Stimulated activated CD8-positive, alpha-beta memory T cell treated with anti-CD3 and anti-CD28 coated beads, Interleukin-4, amount 100 ng/mL, for 48 hours (primary cell): ENCODE data around the gene GJE1.

Source experiments
- DNase-seq: peaks from one replicate; pipeline ENCODE4 v3.0.0-alpha.2; 2020

GJE1 gene

DNA sequence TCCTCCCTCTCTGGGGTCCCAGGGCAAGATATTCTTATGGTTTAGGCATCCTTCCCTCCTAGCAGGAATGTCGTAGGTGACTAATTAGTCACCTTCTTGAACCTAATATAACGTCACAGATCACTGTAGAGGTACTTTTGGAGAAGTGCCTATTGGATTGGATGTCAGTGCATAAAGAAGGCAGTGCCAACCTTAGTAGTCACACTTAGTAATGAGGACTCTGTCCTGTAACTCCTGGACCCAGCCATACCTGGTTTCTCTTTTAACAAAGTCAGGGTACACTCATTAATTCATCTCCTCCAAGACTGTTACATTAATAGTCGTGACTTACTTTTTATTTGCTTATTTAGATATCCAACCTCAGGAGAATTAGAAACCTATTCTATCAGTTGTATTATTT, 34.3 kb downstream of the GJE1 start:
- DNase-seq, result no peak

DNA sequence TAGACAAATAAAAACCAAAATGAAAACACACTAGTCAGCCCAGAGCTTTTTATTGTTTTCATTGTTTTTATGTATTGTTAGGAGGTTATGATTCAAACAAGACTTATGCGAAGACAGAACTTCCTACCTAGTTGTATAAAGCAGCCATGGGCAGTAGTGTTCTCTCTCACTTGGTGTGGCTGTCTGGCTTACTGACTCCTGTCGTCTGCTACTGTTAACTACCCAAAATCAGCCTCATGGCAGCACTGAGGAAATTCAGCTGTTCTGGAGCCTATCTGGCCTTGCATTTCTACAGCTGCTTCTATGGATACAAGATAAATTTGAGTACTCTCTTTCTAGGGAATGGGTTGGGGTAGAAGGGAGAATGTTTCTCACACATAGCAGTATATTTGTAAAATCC, 34.8 kb downstream of the GJE1 start:
- no peak for DNase-seq

DNA sequence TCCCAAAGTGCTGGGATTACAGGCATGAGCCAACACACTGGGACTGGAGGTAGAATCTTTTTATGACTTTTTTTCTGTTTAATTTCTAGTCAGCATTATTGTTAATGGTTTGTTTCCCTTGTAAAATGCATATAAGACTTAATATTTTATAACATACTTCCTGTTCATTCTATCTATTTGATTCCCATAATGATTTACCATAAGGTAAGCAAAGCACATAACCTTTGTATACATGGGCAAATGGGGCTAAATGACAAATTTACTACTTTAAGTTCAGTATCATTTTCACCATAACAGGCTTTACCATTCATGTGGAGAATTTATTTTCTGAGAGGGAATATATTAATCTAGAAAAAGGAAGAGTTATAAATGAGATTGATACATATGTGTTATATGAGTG, 38.6 kb downstream of the GJE1 start:
- no peak for DNase-seq

DNA sequence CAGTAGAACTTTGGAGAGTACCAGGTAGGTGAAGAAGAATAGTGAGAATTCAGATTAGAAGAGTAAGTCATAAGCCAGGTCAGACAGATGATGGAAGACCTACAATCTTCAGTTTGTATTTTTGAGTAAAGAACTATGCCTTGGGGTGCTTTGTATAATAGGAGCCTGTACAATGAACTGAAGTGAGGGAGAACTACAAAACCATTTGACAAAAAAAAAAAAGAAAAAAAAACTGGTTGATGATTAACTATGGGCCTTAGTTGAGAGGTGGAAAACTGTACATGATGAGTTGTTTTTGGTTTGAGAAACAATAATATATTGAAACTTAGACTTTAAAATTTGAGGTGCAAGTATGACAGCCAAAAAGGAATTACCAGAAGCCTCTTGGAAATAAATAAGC, 40.0 kb downstream of the GJE1 start:
- DNase-seq, result no peak

DNA sequence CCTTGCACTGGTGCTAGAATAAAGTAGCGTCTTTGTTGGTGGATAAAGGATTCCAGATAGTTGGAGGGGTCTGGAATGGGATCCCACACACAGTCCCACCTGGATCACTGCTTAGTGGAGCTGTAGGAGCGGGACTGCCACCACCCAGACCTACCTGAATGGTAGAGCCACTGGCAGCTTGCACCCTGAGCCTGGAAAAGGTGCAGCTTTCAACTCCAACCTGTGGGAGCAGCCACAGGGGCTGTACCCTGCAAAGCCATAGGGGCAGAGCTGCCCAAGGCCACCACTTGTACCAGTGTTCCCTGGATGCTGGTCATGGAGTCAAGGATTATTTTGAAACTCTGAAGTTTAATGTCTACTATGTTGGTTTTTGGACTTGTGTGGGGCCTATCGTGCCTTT, 41.3 kb downstream of the GJE1 start:
- no peak for DNase-seq

DNA sequence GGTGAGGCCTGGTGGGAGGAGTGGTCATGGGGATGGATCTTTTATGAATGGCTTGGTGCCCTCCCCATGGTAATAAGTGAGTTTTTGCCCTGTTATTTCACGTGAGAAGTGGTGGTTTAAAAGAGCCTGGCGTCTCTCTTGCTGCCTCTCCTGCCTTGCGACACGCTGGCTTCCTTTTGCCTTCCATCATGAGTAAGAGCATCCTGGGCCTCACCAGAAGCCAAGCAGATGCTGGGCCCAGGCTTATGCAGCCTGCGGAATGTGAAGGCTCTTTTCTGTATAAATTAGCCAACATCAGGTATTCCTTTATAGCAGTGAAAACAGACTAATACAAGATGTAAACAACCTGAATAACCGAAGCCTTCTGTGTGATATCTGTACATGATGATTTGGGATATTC, 42.0 kb downstream of the GJE1 start:
- DNase-seq, result no peak

DNA sequence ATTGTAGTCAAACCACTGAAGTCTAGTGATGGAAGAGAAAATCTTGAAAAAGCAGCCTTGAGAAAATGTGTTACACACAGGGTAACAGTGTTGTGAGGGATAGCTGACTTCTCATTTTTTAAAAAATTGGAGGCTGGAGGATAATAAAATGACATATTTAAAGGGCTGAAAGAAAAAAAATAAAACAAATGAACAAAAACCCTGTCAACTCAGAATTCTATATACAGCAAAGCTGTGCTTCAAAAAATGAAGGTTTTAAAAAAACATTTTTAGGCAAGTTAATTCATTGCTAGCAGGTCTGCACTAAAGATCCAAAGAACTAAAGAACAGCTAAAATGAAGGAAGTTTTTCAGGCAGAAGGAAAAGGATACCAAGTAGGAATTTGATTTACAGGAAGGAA, 45.4 kb downstream of the GJE1 start:
- no peak for DNase-seq

DNA sequence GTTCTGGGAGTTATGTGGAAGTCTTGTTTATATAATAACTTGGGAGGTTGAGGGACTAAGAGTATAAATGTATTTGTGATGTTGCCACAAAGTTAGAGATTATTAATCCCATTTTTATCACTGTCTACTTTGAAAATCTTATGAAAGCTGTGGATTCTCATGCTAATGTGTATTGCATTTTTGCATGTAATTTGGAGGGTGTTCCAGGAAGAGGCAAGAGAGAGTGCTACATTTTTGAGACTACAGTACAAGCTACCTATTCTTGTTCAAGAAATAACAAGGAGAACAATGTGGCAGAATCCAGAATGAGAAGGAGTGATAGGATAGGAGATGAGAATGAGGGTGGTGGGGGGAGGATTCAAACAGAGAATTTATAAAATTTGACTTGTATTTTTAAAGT, 49.3 kb downstream of the GJE1 start:
- DNase-seq, result no peak

DNA sequence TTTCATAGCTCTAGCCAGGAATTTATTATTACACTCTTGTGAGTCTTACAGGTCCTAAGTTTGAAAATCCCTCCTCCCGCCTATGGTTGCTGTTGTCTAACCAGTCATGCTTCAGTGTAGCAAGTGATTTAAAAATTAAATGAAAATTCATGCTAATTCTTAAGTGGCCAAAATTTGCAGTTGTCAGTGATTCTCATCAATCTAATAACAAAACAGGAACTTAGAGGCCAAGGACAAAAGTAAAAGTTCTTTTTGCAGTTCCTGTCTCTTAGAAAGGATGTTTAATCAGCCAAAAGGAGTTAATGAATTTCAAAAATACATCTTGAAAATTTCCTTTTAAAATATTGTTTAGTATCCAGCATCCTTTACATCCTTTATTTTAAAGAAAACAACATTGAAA, 50.6 kb downstream of the GJE1 start:
- no peak for DNase-seq

DNA sequence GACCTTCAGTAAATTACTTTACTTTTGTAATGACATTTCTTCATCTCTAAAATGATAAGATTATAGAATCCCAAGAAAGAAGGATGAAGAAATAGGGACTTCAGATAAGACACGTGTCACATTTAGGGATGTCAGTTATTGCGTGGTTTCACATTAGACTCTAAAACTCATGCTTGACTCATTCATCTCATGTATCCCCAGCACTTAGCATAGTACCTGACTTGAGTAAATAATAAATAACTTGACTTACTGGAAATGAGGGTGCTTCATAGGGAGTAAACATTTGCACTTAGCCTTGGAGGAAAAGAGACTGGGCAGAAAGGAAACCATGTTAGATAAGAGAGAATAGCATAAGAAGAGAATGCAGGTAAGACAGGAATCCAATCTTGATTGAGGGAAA, 51.6 kb downstream of the GJE1 start:
- DNase-seq, result no peak
